SH-SY5Y (cell line): ENCODE data around the gene SRGAP3.

Source experiments
- GATA2 ChIP-seq: IDR thresholded peaks from 2 replicates; pipeline ENCODE4 v1.6.1; 2011; ENCODE audit warnings: mild to moderate bottlenecking, low read depth, low read length
- GATA3 ChIP-seq: IDR thresholded peaks from 2 replicates; pipeline ENCODE4 v1.6.1; 2011; ENCODE audit warnings: low read depth, mild to moderate bottlenecking, low read length, moderate library complexity

- TF ChIP-seq GATA2 (no peak), GATA3 (no peak)
These were observed 65.0 kb downstream of the SRGAP3 start for GRCh38 chr3:9184461-9184835.
